ENCODE data around the gene RAD51B.

GRCh38 chr14:68148763-68149162 is 329.2 kb downstream of the RAD51B start:
- TF ChIP-seq YY1 (IDR thresholded peaks at IDR 0.05; ENCODE audit: insufficient read depth, insufficient read length): no peak
- no peak for TF ChIP-seq SUZ12 (IDR thresholded peaks at IDR 0.05; ENCODE audit: extremely low read depth, insufficient read depth, insufficient read length)
